ENCODE results near the gene JDP2.

JDP2 gene

GRCh38 chr14:75513911-75514672, 86.3 kb downstream of the JDP2 start:
- no peak overlapping the region for H3K27ac ChIP-seq (ENCODE audit: insufficient read depth, low read depth, low read length, poor library complexity, severe bottlenecking)
- H3K9me3 ChIP-seq (ENCODE audit: control insufficient read depth, low read length): no peaks in the 10 kb centered on the region
- H3K4me1 ChIP-seq (ENCODE audit: control insufficient read depth, insufficient read depth, low read length): peaks cover 3% of the 10 kb centered on the region
- H3K27me3 ChIP-seq (ENCODE audit: control insufficient read depth, insufficient read depth, low read length, poor library complexity, severe bottlenecking): no peaks in the 10 kb centered on the region
- H3K36me3 ChIP-seq (ENCODE audit: control insufficient read depth, insufficient read depth, low read length): no peaks in the 10 kb centered on the region
- 95 to 96% methylated on average over 12 of the region's 12 CpGs for WGBS, 2 experiments
- no peak overlapping the region for H3K4me3 ChIP-seq (ENCODE audit: insufficient read depth, low read depth, low read length)

GRCh38 chr14:75514673-75515628, 87.1 kb downstream of the JDP2 start:
- H3K36me3 ChIP-seq (ENCODE audit: control insufficient read depth, insufficient read depth, low read length): no peaks in the 10 kb centered on the region
- H3K4me1 ChIP-seq (ENCODE audit: control insufficient read depth, insufficient read depth, low read length): peaks cover 3% of the 10 kb centered on the region
- no peaks in the 10 kb centered on the region for H3K27me3 ChIP-seq (ENCODE audit: control insufficient read depth, insufficient read depth, low read length, poor library complexity, severe bottlenecking)
- H3K9me3 ChIP-seq (ENCODE audit: control insufficient read depth, low read length): no peaks in the 10 kb centered on the region
- H3K4me3 ChIP-seq (ENCODE audit: insufficient read depth, low read depth, low read length): no peak overlapping the region
- H3K27ac ChIP-seq (ENCODE audit: insufficient read depth, low read depth, low read length, poor library complexity, severe bottlenecking): no peak overlapping the region
- 79% methylated on average over 28 to 29 of the region's 29 CpGs for WGBS, 2 experiments

- no peaks in the 10 kb centered on the region for H3K36me3 ChIP-seq (ENCODE audit: control insufficient read depth, insufficient read depth, low read length)
- no peaks in the 10 kb centered on the region for H3K9me3 ChIP-seq (ENCODE audit: control insufficient read depth, low read length)
- H3K27me3 ChIP-seq (ENCODE audit: control insufficient read depth, insufficient read depth, low read length, poor library complexity, severe bottlenecking): no peaks in the 10 kb centered on the region
- 73 to 81% methylated on average over 7 of the region's 7 CpGs for WGBS, 2 experiments
- H3K4me1 ChIP-seq (ENCODE audit: control insufficient read depth, insufficient read depth, low read length): peaks cover 3% of the 10 kb centered on the region
- H3K4me3 ChIP-seq (ENCODE audit: insufficient read depth, low read depth, low read length): no peak overlapping the region
- no peak overlapping the region for H3K27ac ChIP-seq (ENCODE audit: insufficient read depth, low read depth, low read length, poor library complexity, severe bottlenecking)
Observed at GRCh38 chr14:75515629-75515996, 87.8 kb downstream of the JDP2 start.

GRCh38 chr14:75518625-75519024, 90.8 kb downstream of the JDP2 start:
- 65 to 72% methylated on average over 4 of the region's 4 CpGs for WGBS, 2 experiments
- H3K4me1 ChIP-seq (ENCODE audit: control insufficient read depth, insufficient read depth, low read length): peaks cover 3% of the 10 kb centered on the region
- no peak overlapping the region for H3K4me3 ChIP-seq (ENCODE audit: insufficient read depth, low read depth, low read length)
- H3K27ac ChIP-seq (ENCODE audit: insufficient read depth, low read depth, low read length, poor library complexity, severe bottlenecking): no peak overlapping the region
- no peaks in the 10 kb centered on the region for H3K9me3 ChIP-seq (ENCODE audit: control insufficient read depth, low read length)
- no peaks in the 10 kb centered on the region for H3K36me3 ChIP-seq (ENCODE audit: control insufficient read depth, insufficient read depth, low read length)
- H3K27me3 ChIP-seq (ENCODE audit: control insufficient read depth, insufficient read depth, low read length, poor library complexity, severe bottlenecking): no peaks in the 10 kb centered on the region

GRCh38 chr14:75519394-75519793, 91.6 kb downstream of the JDP2 start:
- Histone ChIP-seq H3K27me3 (ENCODE audit: control insufficient read depth, insufficient read depth, low read length, poor library complexity, severe bottlenecking) (no peaks in the 10 kb centered on the region), H3K27ac (ENCODE audit: insufficient read depth, low read depth, low read length, poor library complexity, severe bottlenecking) (no peak overlapping the region)
- WGBS, 2 experiments: 100% methylated on average over 3 of the region's 4 CpGs; no CpG with 5 or more reads in 1 of the 2 experiments

GRCh38 chr14:75519826-75520728, 92.3 kb downstream of the JDP2 start:
- H3K4me3 ChIP-seq (ENCODE audit: insufficient read depth, low read depth, low read length): no peak overlapping the region
- no peaks in the 10 kb centered on the region for H3K9me3 ChIP-seq (ENCODE audit: control insufficient read depth, low read length)
- H3K4me1 ChIP-seq (ENCODE audit: control insufficient read depth, insufficient read depth, low read length): peaks cover 3% of the 10 kb centered on the region
- H3K27ac ChIP-seq (ENCODE audit: insufficient read depth, low read depth, low read length, poor library complexity, severe bottlenecking): no peak overlapping the region
- no peaks in the 10 kb centered on the region for H3K36me3 ChIP-seq (ENCODE audit: control insufficient read depth, insufficient read depth, low read length)
- no peaks in the 10 kb centered on the region for H3K27me3 ChIP-seq (ENCODE audit: control insufficient read depth, insufficient read depth, low read length, poor library complexity, severe bottlenecking)
- 96 to 97% methylated on average over 11 of the region's 11 CpGs for WGBS, 2 experiments

More at GRCh38 chr14:75519394-75519793, 91.6 kb downstream of the JDP2 start:
- Histone ChIP-seq H3K4me3 (ENCODE audit: insufficient read depth, low read depth, low read length) (no peak overlapping the region), H3K9me3 (ENCODE audit: control insufficient read depth, low read length) (no peaks in the 10 kb centered on the region), H3K4me1 (ENCODE audit: control insufficient read depth, insufficient read depth, low read length) (peaks cover 3% of the 10 kb centered on the region), H3K36me3 (ENCODE audit: control insufficient read depth, insufficient read depth, low read length) (no peaks in the 10 kb centered on the region)

GRCh38 chr14:75520852-75521251, 93.0 kb downstream of the JDP2 start:
- Histone ChIP-seq H3K27ac (ENCODE audit: insufficient read depth, low read depth, low read length, poor library complexity, severe bottlenecking) (no peak overlapping the region), H3K4me3 (ENCODE audit: insufficient read depth, low read depth, low read length) (no peak overlapping the region)

GRCh38 chr14:75521415-75522199, 93.8 kb downstream of the JDP2 start:
- WGBS, 2 experiments: 87 to 91% methylated on average over 11 of the region's 11 CpGs
- no peaks in the 10 kb centered on the region for H3K4me1 ChIP-seq (ENCODE audit: control insufficient read depth, insufficient read depth, low read length)
- H3K27ac ChIP-seq (ENCODE audit: insufficient read depth, low read depth, low read length, poor library complexity, severe bottlenecking): no peak overlapping the region
- H3K27me3 ChIP-seq (ENCODE audit: control insufficient read depth, insufficient read depth, low read length, poor library complexity, severe bottlenecking): no peaks in the 10 kb centered on the region
- no peaks in the 10 kb centered on the region for H3K36me3 ChIP-seq (ENCODE audit: control insufficient read depth, insufficient read depth, low read length)
- no peaks in the 10 kb centered on the region for H3K9me3 ChIP-seq (ENCODE audit: control insufficient read depth, low read length)
- H3K4me3 ChIP-seq (ENCODE audit: insufficient read depth, low read depth, low read length): no peak overlapping the region

More at GRCh38 chr14:75520852-75521251, 93.0 kb downstream of the JDP2 start:
- H3K9me3 ChIP-seq (ENCODE audit: control insufficient read depth, low read length): no peaks in the 10 kb centered on the region
- H3K36me3 ChIP-seq (ENCODE audit: control insufficient read depth, insufficient read depth, low read length): no peaks in the 10 kb centered on the region
- no peaks in the 10 kb centered on the region for H3K27me3 ChIP-seq (ENCODE audit: control insufficient read depth, insufficient read depth, low read length, poor library complexity, severe bottlenecking)
- peaks cover under 1% of the 10 kb centered on the region for H3K4me1 ChIP-seq (ENCODE audit: control insufficient read depth, insufficient read depth, low read length)
- 92 to 95% methylated on average over 3 of the region's 3 CpGs for WGBS, 2 experiments

GRCh38 chr14:75522224-75522982, 94.6 kb downstream of the JDP2 start, which contains the start of gene BATF:
Gene BATF, plus strand, starts transcription at chr14:75522469. Its CDS starts 214 bp downstream, at chr14:75522683.
- Histone ChIP-seq H3K27ac (ENCODE audit: insufficient read depth, low read depth, low read length, poor library complexity, severe bottlenecking) (no peak within 1 kb of the TSS), H3K4me3 (ENCODE audit: insufficient read depth, low read depth, low read length) (no peak within 1 kb of the TSS), H3K27me3 (ENCODE audit: control insufficient read depth, insufficient read depth, low read length, poor library complexity, severe bottlenecking) (no peaks in the 10 kb centered on the region), H3K4me1 (ENCODE audit: control insufficient read depth, insufficient read depth, low read length) (no peaks in the 10 kb centered on the region), H3K9me3 (ENCODE audit: control insufficient read depth, low read length) (no peaks in the 10 kb centered on the region), H3K36me3 (ENCODE audit: control insufficient read depth, insufficient read depth, low read length) (no peaks in the 10 kb centered on the region)
- 90 to 93% methylated on average over 13 of the region's 13 CpGs for WGBS, 2 experiments
